ENCODE results near the gene MYO18B. TPM values are rescaled to one million over a fixed set of nuclear protein-coding genes. Genes with fewer than 3 reads are reported as not detected.

The MYO18B gene
- total and polyA plus RNA-seq, 2 of the 8 experiments (the other 6 are each of a cell fraction or from before 2014, with no cell fraction given) = 0.62 to 0.78 TPM

- WGBS, 2 experiments (ENCODE audit: extremely low coverage in 1 of 2, insufficient coverage in 1 of 2, insufficient read length in 1 of 2, insufficient replicate concordance in 2 of 2, low coverage in 1 of 2, low lambda C conversion rate in 2 of 2, missing lambda C conversion rate in 1 of 2) = 90% methylated on average over 4 of the region's 4 CpGs; no CpG with 5 or more reads in 1 of the 2 experiments
- peaks cover 0 to 4% (median 0%) of the 10 kb centered on the region in 4 experiments; a peak in 2 of 7 replicates for H3K4me1 ChIP-seq (replicated peaks in 1 of 4; ENCODE audit: control insufficient read depth in 3 of 4, insufficient read depth in 4 of 4, low read length in 3 of 4)
- H3K79me1 ChIP-seq (ENCODE audit: low read depth, low read length) = no peaks in the 10 kb centered on the region
- no peak overlapping the region for H2AK5ac ChIP-seq (ENCODE audit: low read depth, low read length)
- H3K23ac ChIP-seq (ENCODE audit: insufficient read length) = no peak overlapping the region
- no peaks in the 10 kb centered on the region for H3K9me3 ChIP-seq (ENCODE audit: insufficient read depth in 2 of 2, low read depth in 1 of 2, low read length in 1 of 2)
- no peaks in the 10 kb centered on the region for H3K27me3 ChIP-seq (replicated peaks in 1 of 4; ENCODE audit: control insufficient read depth in 3 of 4, extremely low read depth in 1 of 4, insufficient read depth in 3 of 4, low read length in 3 of 4)
- H3K23me2 ChIP-seq (ENCODE audit: low read depth, low read length) = no peaks in the 10 kb centered on the region; the same call in 1 of the 2 replicates
- H3K18ac ChIP-seq (ENCODE audit: extremely low read depth, low read length) = no peak overlapping the region
- H2AFZ ChIP-seq (ENCODE audit: low read length) = no peak overlapping the region
- peaks cover 0 to 1% of the 10 kb centered on the region in 2 experiments for H4K20me1 ChIP-seq (replicated peaks in 1 of 2; ENCODE audit: control insufficient read depth in 1 of 2, insufficient read depth in 2 of 2, low read length in 2 of 2)
- CTCF ChIA-PET (ENCODE audit: partially characterized antibody) = no interaction called here
- H2BK20ac ChIP-seq (ENCODE audit: low read length) = no peak overlapping the region
- H3K4me2 ChIP-seq (ENCODE audit: insufficient read depth in 1 of 2, low read depth in 2 of 2, low read length in 2 of 2) = no peak overlapping the region
- H4K8ac ChIP-seq (ENCODE audit: extremely low read depth, insufficient read depth, low read length) = no peak overlapping the region
- TF ChIP-seq NRF1 (IDR thresholded peaks at IDR 0.05; ENCODE audit: low read depth, low read length) (no peak), TAF1 (IDR thresholded peaks at IDR 0.05; ENCODE audit: low read depth, low read length) (no peak), GABPA (IDR thresholded peaks at IDR 0.05; ENCODE audit: borderline replicate concordance, insufficient read depth, low read length) (no peak), CREB1 (IDR thresholded peaks at IDR 0.05) (no peak)
- POLR2A ChIA-PET (ENCODE audit: partially characterized antibody) = no interaction called here
- H3K27ac ChIP-seq (ENCODE audit: low read depth, low read length) = no peak overlapping the region
- FAIRE-seq (no peak), DNase-seq (ENCODE audit: low read depth in 1 of 2, low spot score in 2 of 2) (no peak)
- no peak overlapping the region for H2BK15ac ChIP-seq (ENCODE audit: low read length)
- H2BK5ac ChIP-seq (ENCODE audit: low read depth, low read length) = no peak overlapping the region
- H3K79me2 ChIP-seq (ENCODE audit: control insufficient read depth in 1 of 2, insufficient read depth in 2 of 2, low read length in 2 of 2) = no peaks in the 10 kb centered on the region
- H2BK120ac ChIP-seq (replicated peaks; ENCODE audit: low read depth, low read length) = no peak overlapping the region
- H4K5ac ChIP-seq (ENCODE audit: insufficient read length, low read depth, low read length) = no peak overlapping the region
- H2BK12ac ChIP-seq (ENCODE audit: low read depth, low read length) = no peak overlapping the region
- no peak overlapping the region for H3K14ac ChIP-seq (ENCODE audit: insufficient read length)
- no peak overlapping the region for H3K56ac ChIP-seq (replicated peaks; ENCODE audit: insufficient read length, low read depth, low read length)
- peaks cover 0 to 5% (median 5%) of the 10 kb centered on the region in 4 experiments; a peak in 4 of 8 replicates for H3K36me3 ChIP-seq (ENCODE audit: control insufficient read depth in 2 of 4, insufficient read depth in 4 of 4, low read length in 3 of 4)
- H3K4ac ChIP-seq (replicated peaks; ENCODE audit: insufficient read length, low read depth, low read length) = no peak overlapping the region
- H3K9ac ChIP-seq (replicated peaks in 1 of 4; ENCODE audit: extremely low read depth in 1 of 4, low read depth in 3 of 4, low read length in 3 of 4) = no peak overlapping the region
- no peak overlapping the region for H4K91ac ChIP-seq (replicated peaks; ENCODE audit: insufficient read length, low read length)
- no peak overlapping the region for H3K4me3 ChIP-seq (ENCODE audit: extremely low read depth in 1 of 4, insufficient read depth in 2 of 4, low read depth in 3 of 4, low read length in 4 of 4)
These were observed 48.8 kb upstream of the MYO18B start for GRCh38 chr22:25693268-25693565.
